ENCODE results near the gene DSC3.

Gene DSC3

GRCh38 chr18:31058897-31059296, 16.4 kb upstream of the DSC3 start:
- TF ChIP-seq POLR2A (IDR thresholded peaks at IDR 0.05; ENCODE audit: low read depth, low read length) (no peak), TAF1 (IDR thresholded peaks at IDR 0.05; ENCODE audit: borderline replicate concordance, low read depth, low read length) (no peak), POLR2AphosphoS5 (IDR thresholded peaks at IDR 0.05; ENCODE audit: low read depth, low read length) (no peak)

GRCh38 chr18:31057917-31058316, 15.4 kb upstream of the DSC3 start:
- no peak for DNase-seq (ENCODE audit: insufficient read length)
- no peak for FAIRE-seq
- TF ChIP-seq TAF1 (IDR thresholded peaks at IDR 0.05; ENCODE audit: borderline replicate concordance, low read depth, low read length), result no peak
- TF ChIP-seq POLR2A (IDR thresholded peaks at IDR 0.05; ENCODE audit: low read depth, low read length), result no peak
- no peak for TF ChIP-seq POLR2AphosphoS5 (IDR thresholded peaks at IDR 0.05; ENCODE audit: low read depth, low read length)

More at GRCh38 chr18:31058897-31059296, 16.4 kb upstream of the DSC3 start:
- DNase-seq (ENCODE audit: insufficient read length), result no peak
- FAIRE-seq, result no peak

- DNase-seq (ENCODE audit: insufficient read length) (no peak), FAIRE-seq (no peak)
- TF ChIP-seq POLR2A (IDR thresholded peaks at IDR 0.05; ENCODE audit: low read depth, low read length), result no peak
- no peak for TF ChIP-seq TAF1 (IDR thresholded peaks at IDR 0.05; ENCODE audit: borderline replicate concordance, low read depth, low read length)
- TF ChIP-seq POLR2AphosphoS5 (IDR thresholded peaks at IDR 0.05; ENCODE audit: low read depth, low read length), result no peak
Observed at GRCh38 chr18:31057051-31057450, 14.5 kb upstream of the DSC3 start.

- no peak for FAIRE-seq
- no peak for TF ChIP-seq POLR2A (IDR thresholded peaks at IDR 0.05; ENCODE audit: low read depth, low read length)
- no peak for TF ChIP-seq POLR2AphosphoS5 (IDR thresholded peaks at IDR 0.05; ENCODE audit: low read depth, low read length)
- no peak for TF ChIP-seq TAF1 (IDR thresholded peaks at IDR 0.05; ENCODE audit: borderline replicate concordance, low read depth, low read length)
- DNase-seq (ENCODE audit: insufficient read length), result no peak
Observed at GRCh38 chr18:31056296-31056695, 13.8 kb upstream of the DSC3 start.

GRCh38 chr18:31050635-31051034, 8.1 kb upstream of the DSC3 start:
- no peak for TF ChIP-seq POLR2A (IDR thresholded peaks at IDR 0.05; ENCODE audit: low read depth, low read length)
- DNase-seq (ENCODE audit: insufficient read length) (no peak), FAIRE-seq (no peak)

- DNase-seq (ENCODE audit: insufficient read length), result no peak
- no peak for TF ChIP-seq POLR2A (IDR thresholded peaks at IDR 0.05; ENCODE audit: low read depth, low read length)
- no peak for TF ChIP-seq POLR2AphosphoS5 (IDR thresholded peaks at IDR 0.05; ENCODE audit: low read depth, low read length)
- TF ChIP-seq TAF1 (IDR thresholded peaks at IDR 0.05; ENCODE audit: borderline replicate concordance, low read depth, low read length), result no peak
- no peak for FAIRE-seq
Observed at GRCh38 chr18:31049189-31049588, 6.6 kb upstream of the DSC3 start.

GRCh38 chr18:31048216-31048615, 5.7 kb upstream of the DSC3 start:
- no peak for DNase-seq (ENCODE audit: insufficient read length)
- FAIRE-seq, result no peak
- TF ChIP-seq POLR2AphosphoS5 (IDR thresholded peaks at IDR 0.05; ENCODE audit: low read depth, low read length) (no peak), TAF1 (IDR thresholded peaks at IDR 0.05; ENCODE audit: borderline replicate concordance, low read depth, low read length) (no peak), POLR2A (IDR thresholded peaks at IDR 0.05; ENCODE audit: low read depth, low read length) (no peak)

- FAIRE-seq, result no peak
- no peak for DNase-seq (ENCODE audit: insufficient read length)
- no peak for TF ChIP-seq POLR2A (IDR thresholded peaks at IDR 0.05; ENCODE audit: low read depth, low read length)
- TF ChIP-seq TAF1 (IDR thresholded peaks at IDR 0.05; ENCODE audit: borderline replicate concordance, low read depth, low read length), result no peak
- no peak for TF ChIP-seq POLR2AphosphoS5 (IDR thresholded peaks at IDR 0.05; ENCODE audit: low read depth, low read length)
Observed at GRCh38 chr18:31046916-31047315, 4.4 kb upstream of the DSC3 start.

GRCh38 chr18:31045599-31045998, 3.1 kb upstream of the DSC3 start:
- DNase-seq (ENCODE audit: insufficient read length) (no peak), FAIRE-seq (no peak)
- TF ChIP-seq POLR2AphosphoS5 (IDR thresholded peaks at IDR 0.05; ENCODE audit: low read depth, low read length) (no peak), TAF1 (IDR thresholded peaks at IDR 0.05; ENCODE audit: borderline replicate concordance, low read depth, low read length) (no peak), POLR2A (IDR thresholded peaks at IDR 0.05; ENCODE audit: low read depth, low read length) (no peak)

GRCh38 chr18:31044926-31045325, 2.4 kb upstream of the DSC3 start:
- DNase-seq (ENCODE audit: insufficient read length) (no peak), FAIRE-seq (no peak)
- TF ChIP-seq TAF1 (IDR thresholded peaks at IDR 0.05; ENCODE audit: borderline replicate concordance, low read depth, low read length) (no peak), POLR2A (IDR thresholded peaks at IDR 0.05; ENCODE audit: low read depth, low read length) (no peak), POLR2AphosphoS5 (IDR thresholded peaks at IDR 0.05; ENCODE audit: low read depth, low read length) (no peak)

GRCh38 chr18:31043709-31044108, 1.2 kb upstream of the DSC3 start:
- TF ChIP-seq POLR2AphosphoS5 (IDR thresholded peaks at IDR 0.05; ENCODE audit: low read depth, low read length) (no peak), TAF1 (IDR thresholded peaks at IDR 0.05; ENCODE audit: borderline replicate concordance, low read depth, low read length) (no peak), POLR2A (IDR thresholded peaks at IDR 0.05; ENCODE audit: low read depth, low read length) (no peak)
- DNase-seq (ENCODE audit: insufficient read length) (no peak), FAIRE-seq (no peak)

GRCh38 chr18:31042084-31042405, 497 bp downstream of the DSC3 start:
- DNase-seq (ENCODE audit: insufficient read length), result no peak
- TF ChIP-seq POLR2AphosphoS5 (IDR thresholded peaks at IDR 0.05; ENCODE audit: low read depth, low read length) (no peak), TAF1 (IDR thresholded peaks at IDR 0.05; ENCODE audit: borderline replicate concordance, low read depth, low read length) (no peak), POLR2A (IDR thresholded peaks at IDR 0.05; ENCODE audit: low read depth, low read length) (no peak)
- FAIRE-seq, result no peak

All from GM12892 (cell line).